Activated effector memory CD4-positive, alpha-beta T cell treated with Interleukin-2 at 50 U/mL for 16 hours (primary cell): Measurements from ENCODE around the gene LRRC71.

Experiments used
- DNase-seq: peaks from one replicate; pipeline ENCODE4 v3.0.0-alpha.2; 2020

Gene LRRC71

DNA sequence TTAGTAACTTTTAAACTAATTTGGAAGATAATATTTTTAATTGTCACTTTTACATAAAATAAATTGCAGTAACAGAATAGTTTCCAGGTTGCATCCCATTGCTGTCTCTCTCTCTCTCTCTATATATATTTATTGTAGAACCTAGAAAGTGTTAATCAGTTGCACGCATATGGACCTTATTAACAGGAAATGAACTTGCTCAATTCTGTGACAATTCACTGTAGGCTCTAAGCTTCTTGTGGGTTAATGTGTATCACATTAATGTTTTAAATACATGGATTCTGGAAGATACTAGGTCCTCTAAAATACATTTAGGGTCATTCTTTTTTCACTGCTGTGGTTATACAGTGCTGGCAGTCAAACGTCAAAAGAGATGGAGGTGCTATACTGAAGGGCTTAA, 33.1 kb downstream of the LRRC71 start:
- no peak for DNase-seq

DNA sequence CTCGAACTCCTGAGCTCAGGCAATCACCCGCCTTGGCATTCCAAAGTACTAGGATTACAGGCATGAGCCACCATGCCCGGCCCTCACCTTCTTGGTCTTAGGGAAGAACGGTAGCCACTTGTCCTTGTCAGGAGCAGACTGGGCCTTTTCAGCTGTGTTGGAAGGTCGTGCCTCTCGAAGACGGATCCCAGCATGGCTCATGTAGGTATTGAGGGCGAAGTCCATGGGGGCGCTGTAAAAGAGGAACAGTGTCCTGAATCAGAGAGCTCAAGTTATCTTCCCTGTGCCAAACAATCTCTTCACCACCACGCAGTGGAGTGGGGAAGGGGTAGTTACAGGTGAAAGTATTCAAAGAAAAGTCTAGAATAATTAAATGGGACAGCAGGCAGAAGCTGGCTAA, 35.9 kb downstream of the LRRC71 start:
- no peak for DNase-seq

DNA sequence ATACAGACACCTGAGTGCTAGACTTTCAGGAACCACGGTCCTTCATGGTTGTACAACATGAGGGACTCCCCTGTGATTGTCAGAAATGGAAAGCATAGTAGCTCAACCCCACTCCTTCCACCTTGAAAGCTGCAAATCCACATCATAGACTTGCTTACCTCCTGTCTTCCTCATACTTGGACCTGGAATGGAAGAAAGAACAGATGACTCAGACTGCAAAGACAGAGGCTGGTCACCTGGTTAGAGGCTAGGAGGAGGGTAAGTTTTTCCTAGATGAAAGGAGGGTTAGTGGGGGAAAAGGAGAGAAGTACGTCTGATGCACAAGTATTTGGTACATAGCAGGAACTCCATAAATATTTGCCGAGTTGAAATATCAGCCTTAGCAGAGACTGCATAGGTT, 37.2 kb downstream of the LRRC71 start:
- DNase-seq: no peak

DNA sequence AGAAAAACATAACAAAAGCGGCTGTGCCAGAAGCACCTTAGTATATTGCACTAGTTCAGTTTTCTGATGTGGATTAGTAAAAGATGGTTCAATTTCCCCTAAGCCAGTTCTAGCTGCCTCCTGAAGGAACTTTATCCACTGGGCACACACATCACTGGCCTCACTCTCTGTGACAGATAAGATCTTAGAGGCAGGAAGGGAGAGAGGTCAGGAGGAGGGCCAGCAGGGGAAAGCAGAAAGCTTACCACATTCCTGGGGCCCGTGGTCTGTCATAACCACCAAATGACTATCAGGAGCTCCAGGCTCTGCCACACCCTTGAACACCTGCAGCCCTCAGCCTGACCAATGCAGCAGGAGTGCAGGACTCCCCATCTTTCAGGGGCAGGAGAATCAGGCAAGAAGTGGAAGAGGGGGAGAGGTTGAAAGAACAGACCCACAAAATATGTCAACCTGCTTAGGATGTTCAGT, 37.8 kb downstream of the LRRC71 start:
- DNase-seq: no peak

DNA sequence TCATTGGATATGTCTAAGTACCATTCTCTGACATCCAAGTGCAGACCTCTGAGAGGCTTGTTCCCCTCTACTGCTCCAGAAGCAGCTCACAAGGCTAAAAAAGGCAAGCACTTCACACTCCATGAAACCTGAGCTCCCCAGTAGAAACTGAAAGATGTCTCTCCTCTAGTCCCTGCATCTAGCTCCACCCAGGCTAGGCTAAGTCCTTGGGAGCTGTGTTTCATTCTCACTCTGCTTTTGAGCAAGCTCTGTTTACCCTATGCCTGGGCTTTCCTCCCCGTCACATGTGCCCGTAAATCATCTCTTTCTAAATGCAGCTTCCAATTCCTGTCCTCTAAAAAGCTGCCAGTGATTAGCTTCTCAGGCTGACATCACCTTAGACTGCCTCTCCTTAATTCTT, 39.0 kb downstream of the LRRC71 start:
- DNase-seq: no peak

DNA sequence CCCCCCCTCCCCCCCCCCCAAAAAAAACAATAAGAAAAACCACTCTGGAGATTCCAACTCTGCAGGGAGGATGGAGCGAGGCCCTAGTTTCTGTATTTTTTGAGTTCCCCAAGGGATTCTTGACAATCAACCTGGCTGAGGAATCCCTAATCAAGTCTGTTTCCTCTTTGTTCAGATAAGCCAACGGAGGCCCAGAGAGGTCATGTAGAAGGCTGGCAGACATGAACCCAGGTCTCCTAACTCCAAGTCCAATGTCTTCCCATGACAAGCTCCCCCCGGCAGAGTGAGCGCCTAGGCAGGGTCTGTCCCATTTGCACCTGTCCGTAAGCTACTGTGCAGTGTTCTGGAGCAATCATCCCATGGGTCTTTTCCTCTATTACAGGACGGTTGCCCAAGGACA, 39.5 kb downstream of the LRRC71 start:
- DNase-seq: no peak

DNA sequence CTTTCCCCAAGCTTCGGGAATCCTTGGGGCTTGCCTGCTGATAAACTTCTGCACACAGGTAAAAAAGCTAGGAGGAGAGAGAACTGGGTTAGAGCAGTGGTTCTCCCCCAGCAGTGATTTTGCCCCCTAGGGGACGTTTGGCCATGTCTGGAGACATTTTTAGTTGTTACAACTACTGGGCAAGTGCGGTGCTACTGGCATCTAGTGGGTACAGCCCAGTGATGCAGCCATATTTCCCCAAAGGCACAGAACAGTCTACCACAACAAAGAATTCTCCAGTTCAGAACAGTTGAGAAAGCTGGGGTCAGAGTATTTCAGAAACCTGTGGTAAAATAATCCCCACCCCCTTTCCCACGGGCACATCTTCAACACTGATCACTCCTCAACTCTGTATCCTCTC, 41.3 kb downstream of the LRRC71 start:
- DNase-seq: no peak

DNA sequence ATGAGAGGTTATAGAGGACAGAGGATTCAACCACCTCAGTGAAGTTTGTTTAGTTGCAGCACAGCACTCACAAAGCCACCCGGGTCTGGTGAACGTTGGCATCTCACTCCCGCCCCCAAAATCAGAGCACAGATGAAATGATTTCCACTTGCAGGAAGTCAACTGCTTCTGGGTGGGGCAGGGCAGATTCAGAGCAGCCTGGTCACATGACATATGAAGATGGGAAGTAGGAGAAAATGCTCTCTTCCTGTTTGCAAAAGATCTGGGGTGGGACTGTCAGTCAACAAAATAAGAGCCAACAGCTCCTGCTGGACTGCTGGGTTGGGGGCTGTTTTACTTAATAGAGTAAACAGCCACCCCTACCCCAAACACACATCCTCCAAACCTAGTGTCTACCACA, 43.2 kb downstream of the LRRC71 start:
- DNase-seq: peak; percentile 35

DNA sequence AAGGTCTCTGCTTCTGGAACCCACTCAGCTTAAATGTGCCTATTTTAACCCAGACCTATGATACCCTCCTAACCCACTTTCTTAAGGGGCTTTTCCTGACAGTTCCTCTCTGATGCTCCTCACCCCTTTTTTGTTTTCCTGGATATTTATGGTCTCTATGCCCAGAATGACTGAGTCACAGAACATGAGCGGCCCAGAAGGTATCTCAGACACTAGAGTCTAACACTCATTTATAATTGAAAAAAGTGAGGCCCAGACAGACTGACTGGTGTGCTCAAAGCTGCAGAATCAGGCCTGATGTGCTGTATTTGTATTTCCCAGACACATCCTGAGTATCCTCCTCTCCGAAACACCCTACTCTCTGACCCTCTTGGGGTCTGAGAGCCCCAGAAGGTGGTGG, 44.0 kb downstream of the LRRC71 start:
- no peak for DNase-seq

DNA sequence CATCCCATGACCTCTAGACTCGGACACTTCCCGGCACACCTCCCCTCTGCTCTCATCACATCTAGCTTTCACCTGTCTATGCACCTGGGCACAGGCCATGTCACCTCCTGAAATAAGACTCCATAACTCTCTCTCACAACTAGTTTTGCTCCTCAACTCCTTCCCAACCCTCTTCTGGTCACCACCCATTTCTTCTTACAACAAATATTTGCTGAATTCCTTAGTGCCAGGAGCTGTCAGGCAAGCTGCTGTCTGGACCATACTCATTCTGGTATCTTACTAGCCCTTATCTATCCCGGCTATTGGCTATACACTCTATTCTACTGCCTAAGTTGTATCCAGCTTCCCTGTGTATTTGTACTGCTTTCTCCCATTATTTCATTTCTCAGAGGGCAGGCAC, 49.1 kb downstream of the LRRC71 start:
- no peak for DNase-seq

DNA sequence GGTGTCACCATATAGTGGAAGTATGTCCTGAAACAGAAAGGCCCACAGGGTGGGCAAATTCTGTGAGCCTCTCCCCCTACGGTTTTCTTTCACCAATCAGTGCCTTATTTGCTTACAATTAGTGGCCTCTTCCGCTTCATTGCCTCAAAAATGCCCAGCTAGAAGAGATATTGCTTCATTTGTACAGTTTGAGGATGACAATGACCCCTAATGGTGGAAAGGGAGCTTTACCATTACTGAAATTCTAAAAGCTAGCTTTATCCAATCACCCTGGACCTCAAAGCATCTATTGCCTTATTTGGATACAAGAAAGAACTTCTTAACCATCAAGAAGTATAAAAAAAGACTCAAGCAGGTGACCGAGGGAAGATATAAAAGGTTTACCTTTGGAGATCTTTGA, 49.6 kb downstream of the LRRC71 start:
- no peak for DNase-seq

DNA sequence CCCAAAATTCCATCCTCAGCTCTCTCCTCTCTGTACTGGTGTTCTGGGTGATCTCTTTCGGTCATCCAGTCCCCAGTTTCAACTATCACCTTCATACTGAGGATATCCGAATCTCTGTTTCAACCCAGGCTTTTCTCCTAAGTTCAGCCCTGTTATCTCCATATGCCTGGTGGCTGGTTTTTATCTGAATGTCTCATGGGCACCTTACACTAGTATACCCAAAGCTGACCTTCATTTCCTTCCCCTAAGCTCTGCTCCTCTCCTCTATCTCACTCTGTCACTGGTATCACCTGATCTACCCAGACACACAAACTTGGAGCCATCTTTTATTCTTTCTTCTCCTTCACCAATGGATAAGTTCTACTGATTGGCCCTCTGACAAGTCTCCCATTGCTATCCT, 53.0 kb downstream of the LRRC71 start:
- no peak for DNase-seq

DNA sequence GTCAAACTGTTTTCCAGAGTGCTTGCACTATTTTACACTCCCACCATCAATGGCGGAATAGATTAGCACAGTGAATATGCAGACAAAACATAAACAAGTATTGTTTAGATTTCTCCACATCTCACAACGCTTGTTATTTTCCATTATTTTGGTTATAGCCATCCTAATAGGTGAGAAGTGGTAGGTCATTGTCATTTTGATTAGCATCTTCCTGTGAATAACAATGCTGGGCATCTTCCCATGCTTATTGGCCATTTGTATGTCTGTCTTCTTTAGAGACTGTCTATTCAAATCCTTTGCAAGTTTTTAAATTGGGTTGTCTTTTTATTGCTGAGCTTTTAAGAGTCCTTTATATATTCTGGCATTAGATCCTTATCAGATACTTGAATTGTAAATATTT, 54.7 kb downstream of the LRRC71 start:
- DNase-seq: no peak

DNA sequence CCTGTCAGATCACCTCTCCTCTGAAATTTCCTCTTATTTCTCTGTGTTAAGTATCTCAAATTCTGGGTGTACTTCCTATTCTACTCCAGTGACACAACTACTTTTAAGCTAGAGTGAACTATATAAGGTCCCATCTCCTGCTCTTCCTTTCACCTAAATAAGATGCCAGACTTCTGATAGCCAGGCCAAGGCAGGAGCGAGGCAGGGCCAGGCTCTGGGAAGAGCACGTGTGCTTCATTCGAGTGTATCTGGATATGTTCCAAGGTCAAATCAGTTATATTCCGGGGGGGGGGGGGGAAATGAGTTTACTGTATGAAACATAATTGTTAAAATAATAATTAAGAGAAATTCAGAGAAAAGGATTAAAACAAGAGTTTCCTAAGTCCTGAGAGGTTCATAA, 60.1 kb downstream of the LRRC71 start:
- no peak for DNase-seq
